HG03565 (cell line): ENCODE results near the gene TNIK.
"Not testable (repeated sequence)": the region's sequence is repeated elsewhere in the genome, so short reads cannot be mapped to it uniquely, and the experiment has no call there.

ENCODE experiments used
- ATAC-seq: cut with Tn5 transposase; IDR thresholded peaks from one replicate; pipeline ENCODE4 v1.9.1; 2021; ENCODE audit warnings: mild to moderate bottlenecking, moderate library complexity; ENCODE audit not compliant: unreplicated experiment

The TNIK gene

GRCh38 chr3:171290680-171291079 is 169.5 kb downstream of the TNIK start:
- no peak for ATAC-seq

DNA sequence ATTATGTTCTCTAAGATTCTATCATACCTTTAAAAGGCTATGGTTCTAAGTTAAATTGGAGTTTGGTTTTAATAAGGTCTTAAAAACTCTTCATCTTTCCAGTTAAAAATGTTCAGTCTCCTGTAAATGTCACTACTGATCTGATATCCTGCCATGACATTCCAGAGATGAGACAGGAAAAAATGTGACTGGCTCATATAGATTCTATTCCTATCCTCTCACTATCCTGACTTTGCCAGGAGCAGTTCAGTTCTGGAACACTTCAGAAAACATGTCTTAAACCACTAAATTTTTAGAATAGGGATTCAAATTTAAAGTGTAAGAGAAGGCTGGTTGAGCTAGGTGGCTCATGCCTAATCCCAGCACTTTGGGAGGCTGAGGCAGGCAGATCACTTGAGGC is 170.9 kb downstream of the TNIK start:
- no peak for ATAC-seq

GRCh38 chr3:171287761-171288160 is 172.4 kb downstream of the TNIK start:
- not testable (repeated sequence) for ATAC-seq

DNA sequence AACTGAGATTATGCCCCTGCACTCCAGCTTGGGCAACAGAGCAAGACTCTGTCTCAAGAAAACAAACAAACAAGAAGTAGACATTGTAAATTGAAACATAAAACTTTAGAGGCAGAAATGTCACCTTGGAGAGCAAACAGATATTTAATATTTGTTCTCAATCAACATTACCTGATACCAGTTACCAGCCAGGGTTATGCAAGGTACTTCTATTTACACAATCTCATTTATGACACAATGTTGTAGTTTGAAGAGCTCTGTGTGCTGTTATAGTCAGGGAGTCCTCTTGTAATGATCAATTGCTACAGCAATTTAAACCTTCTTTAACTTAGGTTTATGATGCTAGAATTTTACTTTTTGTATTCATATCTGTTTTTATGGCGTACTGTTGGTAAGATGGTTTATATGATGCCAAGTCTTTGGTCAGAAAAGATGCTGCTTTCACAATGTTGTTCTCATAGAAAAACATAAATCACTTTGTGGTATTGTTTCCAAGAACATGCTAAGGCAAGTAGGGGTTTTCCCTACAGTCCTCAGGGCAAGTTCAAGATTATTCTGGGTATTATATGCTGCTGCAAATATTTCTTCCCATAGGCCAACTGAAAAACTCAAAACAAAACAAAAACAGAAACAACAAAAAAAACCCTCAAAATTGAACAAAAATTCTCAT is 173.5 kb downstream of the TNIK start:
- ATAC-seq = peak; percentile 47

DNA sequence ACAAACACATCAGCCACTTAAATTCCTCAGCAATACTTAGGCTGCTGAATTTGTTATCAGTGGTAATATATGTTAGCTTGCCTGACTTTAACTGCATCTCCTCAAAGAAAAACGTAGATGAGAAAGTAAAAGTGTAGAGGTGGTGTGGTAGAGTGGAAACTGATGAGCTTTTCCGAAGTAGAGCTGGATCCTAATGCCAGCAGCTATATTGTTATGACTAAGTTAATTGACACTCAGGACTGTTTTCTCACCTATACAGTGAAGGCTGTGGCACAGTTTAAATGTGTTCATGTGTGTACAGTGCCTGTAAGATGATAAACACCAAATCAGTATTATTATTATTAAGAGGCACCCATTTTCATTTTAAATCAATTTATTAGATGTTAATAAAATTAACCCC is 174.9 kb downstream of the TNIK start:
- ATAC-seq = peak; percentile 23

- ATAC-seq = peak; percentile 45
These were observed 175.7 kb downstream of the TNIK start for GRCh38 chr3:171284308-171285075.

DNA sequence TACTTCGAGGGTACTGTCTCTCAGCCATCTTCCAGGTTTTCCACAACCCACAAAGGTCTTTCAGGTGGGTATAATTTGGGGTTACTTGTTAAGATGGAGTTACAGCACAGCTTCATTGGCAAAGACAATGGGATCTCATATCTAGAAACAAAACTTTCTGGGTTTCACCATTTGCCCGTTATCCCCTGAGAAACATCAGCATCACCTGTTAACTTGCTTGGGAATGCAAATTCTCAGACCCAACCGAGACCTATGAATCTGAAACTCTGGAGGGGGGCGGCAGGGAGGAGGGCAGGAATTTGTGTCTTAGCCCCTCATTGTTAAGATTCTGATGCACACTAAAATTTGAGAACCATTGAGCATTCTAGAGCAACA is 176.4 kb downstream of the TNIK start:
- no peak for ATAC-seq

GRCh38 chr3:171283183-171283847 is 176.9 kb downstream of the TNIK start:
- ATAC-seq = no peak

GRCh38 chr3:171282041-171282440 is 178.2 kb downstream of the TNIK start:
- ATAC-seq = no peak

- no peak for ATAC-seq
These were observed 178.8 kb downstream of the TNIK start for GRCh38 chr3:171281256-171281992.

DNA sequence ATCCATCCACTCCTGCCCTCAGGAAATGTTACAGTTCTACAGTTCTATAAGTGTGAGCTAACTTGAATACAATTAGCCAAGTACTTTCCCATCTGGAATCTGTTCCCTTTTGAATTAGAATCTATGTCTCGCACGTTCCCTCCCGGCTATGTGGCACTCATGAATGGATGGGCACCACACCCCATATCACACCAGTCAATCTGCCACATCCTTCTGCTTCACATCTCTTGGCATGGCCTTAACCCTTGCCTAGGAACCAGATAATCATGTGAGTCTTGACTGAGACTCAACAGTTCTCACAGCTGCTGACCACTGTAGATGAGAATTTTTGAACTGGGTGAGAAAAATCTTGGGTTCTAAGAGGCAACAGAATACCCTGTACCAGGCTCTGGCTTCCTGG is 180.2 kb downstream of the TNIK start:
- no peak for ATAC-seq

- no peak for ATAC-seq
These were observed 182.0 kb downstream of the TNIK start for GRCh38 chr3:171278299-171278590.

- ATAC-seq = no peak
These were observed 182.5 kb downstream of the TNIK start for GRCh38 chr3:171277456-171278298.

- ATAC-seq = no peak
These were observed 183.3 kb downstream of the TNIK start for GRCh38 chr3:171276923-171277322.

DNA sequence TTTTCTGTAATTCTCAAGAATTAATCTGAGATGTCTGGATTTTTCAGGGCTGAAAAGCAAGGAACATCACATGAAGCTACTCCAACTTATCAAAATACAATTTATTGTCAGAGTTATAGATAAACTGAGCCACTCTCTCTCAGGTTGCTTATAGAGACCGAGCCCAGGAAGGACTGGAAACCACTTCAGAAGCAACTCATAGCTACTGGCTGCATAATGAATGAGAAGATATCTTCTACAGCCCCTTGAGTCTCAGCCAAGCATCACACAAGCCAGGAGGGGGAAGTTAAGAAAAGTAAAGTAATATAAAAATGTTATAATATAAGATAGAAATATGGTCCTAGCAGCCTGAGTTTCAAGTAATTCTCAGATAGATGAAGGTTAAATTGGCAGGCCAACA is 186.0 kb downstream of the TNIK start:
- ATAC-seq = no peak

- no peak for ATAC-seq
These were observed 189.7 kb downstream of the TNIK start for GRCh38 chr3:171270541-171270940.

DNA sequence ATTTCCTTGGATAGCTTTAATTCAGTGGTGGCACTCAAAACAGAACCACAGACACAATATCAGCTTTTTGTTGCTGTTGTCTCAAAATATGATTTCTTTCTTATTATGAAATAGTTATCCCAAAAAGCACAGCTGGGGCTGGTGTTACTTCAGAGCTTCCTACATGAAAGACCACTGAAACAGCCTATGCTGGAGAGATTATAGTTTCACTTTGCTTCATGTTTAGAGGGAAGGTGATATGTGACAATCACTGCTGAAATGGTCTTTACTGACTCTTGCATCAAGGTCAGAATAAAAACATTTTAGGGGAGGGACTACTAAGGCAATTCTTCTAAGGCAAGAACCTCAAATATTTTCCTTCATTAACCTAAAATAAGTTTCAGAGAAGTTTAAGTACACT is 190.7 kb downstream of the TNIK start:
- ATAC-seq = peak; percentile 43

DNA sequence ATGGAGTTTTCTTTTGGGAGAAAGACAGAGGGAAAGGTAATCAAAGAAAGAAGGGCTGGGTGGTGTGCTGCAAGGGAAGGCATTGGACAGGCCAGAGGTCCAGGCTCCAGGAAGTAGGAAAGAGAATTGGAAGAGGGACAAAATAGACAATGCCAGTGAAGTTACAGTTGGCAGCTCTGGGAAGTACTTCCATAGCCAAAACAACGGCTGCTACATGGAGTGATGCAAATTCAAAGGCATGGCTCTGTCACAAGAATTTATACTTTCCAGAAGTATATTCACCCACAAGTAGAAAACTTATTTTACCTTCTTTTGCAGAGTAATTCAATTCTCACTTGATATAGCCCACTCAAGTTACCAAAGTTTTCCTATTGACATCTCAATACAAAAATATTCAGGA is 191.5 kb downstream of the TNIK start:
- no peak for ATAC-seq

GRCh38 chr3:171267104-171267503 is 193.1 kb downstream of the TNIK start:
- ATAC-seq = no peak

DNA sequence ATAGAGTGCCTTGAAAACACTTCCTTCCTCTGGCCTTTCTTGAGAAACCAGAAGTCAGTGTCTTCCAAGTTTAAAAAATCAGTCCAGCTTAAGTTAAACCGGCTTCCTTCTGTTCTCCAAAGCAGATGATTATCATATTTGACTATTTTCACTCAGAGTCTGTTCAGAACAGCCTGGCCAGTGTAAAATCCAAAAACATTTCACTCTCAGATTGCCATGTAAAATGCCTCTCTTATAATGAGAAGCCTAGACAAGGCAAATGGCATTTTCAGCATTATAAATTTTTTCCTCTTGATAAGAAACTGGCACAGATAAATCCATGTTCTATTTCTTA is 193.5 kb downstream of the TNIK start:
- no peak for ATAC-seq
